Endothelial cell of umbilical vein (primary cell): Measurements from ENCODE around the gene CISD3. TPM values are rescaled to one million over a fixed set of nuclear protein-coding genes. Genes with fewer than 3 reads are reported as not detected.
"Not testable (repeated sequence)": the region's sequence is repeated elsewhere in the genome, so short reads cannot be mapped to it uniquely, and the experiment has no call there.

Experiments used
- BruUV-seq: library from RNA; stranded (reverse); fragments of 400-500 nt; replicated peaks from 2 replicates; lab custom pipeline; 2021; lab: Mats Ljungman, UMichigan
- CTCF ChIA-PET: fragments of 300-600, 350-600 bp; sonication (Branson Sonifier 250); formaldehyde crosslinking; loops from one replicate; lab custom pipeline; 2021; ENCODE audit warnings: antibody characterized with exemption, inconsistent platforms; lab: Charles Lee
- POLR2A ChIA-PET: fragments of 300-600, 350-600 bp; sonication (Branson Sonifier 250); formaldehyde crosslinking; loops from one replicate; lab custom pipeline; 2021; ENCODE audit warnings: antibody characterized with exemption, inconsistent platforms; lab: Charles Lee
- DNase-seq: peaks from one replicate; pipeline ENCODE4 v3.0.0-alpha.2; 2011; ENCODE audit warnings: low read depth, low spot score
- FAIRE-seq: peaks from 2 replicates; lab custom pipeline; 2011; peaks lifted over from hg19 to GRCh38; lab: Jason Lieb, UNC
- H2AFZ ChIP-seq: 2 replicates; pipeline ENCODE4 v1.6.0; 2012; ENCODE audit warnings: low read depth, low read length, control low read depth, inconsistent platforms
- H3K27ac ChIP-seq: 2 replicates; pipeline ENCODE4 v1.5.1; 2011; ENCODE audit warnings: low read depth, mild to moderate bottlenecking, control low read depth, low read length, moderate library complexity; ENCODE audit not compliant: insufficient read depth
- H3K27me3 ChIP-seq, 2 experiments: 2 replicates each; pipeline versions ENCODE4 v1.6.0 to v1.6.1; 2011; ENCODE audit warnings: low read length in 2 of 2, mixed read lengths in 1 of 2; ENCODE audit not compliant: control insufficient read depth in 2 of 2, insufficient read depth in 2 of 2
- H3K36me3 ChIP-seq, 2 experiments: 2 replicates in 1 of 2; 3 replicates in 1 of 2; pipeline ENCODE4 v1.5.1; 2011; ENCODE audit warnings: low read length in 2 of 2, mild to moderate bottlenecking in 1 of 2, moderate library complexity in 1 of 2; ENCODE audit not compliant: control insufficient read depth in 2 of 2, insufficient read depth in 2 of 2; ENCODE audit errors: extremely low read depth in 1 of 2
- H3K4me1 ChIP-seq: 3 replicates; pipeline ENCODE4 v1.5.1; 2011; ENCODE audit warnings: mild to moderate bottlenecking, low read length; ENCODE audit not compliant: control insufficient read depth, insufficient read depth; ENCODE audit errors: extremely low read depth
- H3K4me2 ChIP-seq: 2 replicates; pipeline ENCODE4 v1.6.1; 2011; ENCODE audit warnings: low read length, control low read depth, mixed read lengths; ENCODE audit not compliant: insufficient read depth
- H3K4me3 ChIP-seq, 3 experiments: fragments of 200-600 bp in 1 of 3; sonication (generic), shearing (Covaris generic) in 1 of 3; replicated peaks in 1 of 3; 2 replicates each; pipeline ENCODE4 v1.5.1; 2011 to 2016; ENCODE audit warnings: control low read depth in 3 of 3, low read length in 3 of 3, mild to moderate bottlenecking in 2 of 3, inconsistent platforms in 1 of 3, low read depth in 1 of 3, moderate library complexity in 1 of 3; ENCODE audit not compliant: insufficient read depth in 1 of 3
- H3K79me2 ChIP-seq: 2 replicates; pipeline ENCODE4 v1.6.0; 2012; ENCODE audit warnings: low read length, inconsistent platforms; ENCODE audit not compliant: control insufficient read depth, insufficient read depth
- H3K9ac ChIP-seq: replicated peaks from 2 replicates; pipeline ENCODE3; 2011; ENCODE audit warnings: low read length, control low read depth; ENCODE audit not compliant: insufficient read depth; ENCODE audit errors: extremely low read depth
- H3K9me1 ChIP-seq: replicated peaks from 3 replicates; pipeline ENCODE4 v1.6.0; 2011; ENCODE audit warnings: mild to moderate bottlenecking, low read length; ENCODE audit not compliant: control insufficient read depth, insufficient read depth; ENCODE audit errors: extremely low read depth
- H3K9me3 ChIP-seq: replicated peaks from 2 replicates; pipeline ENCODE4 v1.5.1; 2012; ENCODE audit warnings: low read length, inconsistent platforms; ENCODE audit not compliant: control insufficient read depth, insufficient read depth
- H4K20me1 ChIP-seq: replicated peaks from 2 replicates; pipeline ENCODE3; 2011; ENCODE audit warnings: mild to moderate bottlenecking, low read length; ENCODE audit not compliant: control insufficient read depth, insufficient read depth; ENCODE audit errors: extremely low read depth
- EZH2 ChIP-seq: IDR thresholded peaks from 2 replicates; pipeline ENCODE4 v1.6.1; 2012; ENCODE audit warnings: borderline replicate concordance, low read depth, mild to moderate bottlenecking, moderate library complexity, low read length, inconsistent platforms; ENCODE audit not compliant: severe bottlenecking
- FOS ChIP-seq: IDR thresholded peaks from 2 replicates; pipeline ENCODE4 v1.6.1; 2011; ENCODE audit warnings: mild to moderate bottlenecking, low read length, moderate library complexity, borderline replicate concordance; ENCODE audit not compliant: insufficient read depth
- GATA2 ChIP-seq: IDR thresholded peaks from 2 replicates; pipeline ENCODE4 v1.7.0; 2011; ENCODE audit warnings: low read depth, mild to moderate bottlenecking, moderate library complexity, mixed read lengths, low read length; ENCODE audit not compliant: insufficient read length, insufficient read depth
- JUN ChIP-seq: IDR thresholded peaks from 2 replicates; pipeline ENCODE4 v1.6.1; 2011; ENCODE audit warnings: borderline replicate concordance, low read depth; ENCODE audit not compliant: insufficient read length, insufficient read depth
- MYC ChIP-seq: IDR thresholded peaks from one replicate; pipeline ENCODE4 v1.6.1; 2011; ENCODE audit warnings: mild to moderate bottlenecking, low read depth, low read length
- POLR2A ChIP-seq: IDR thresholded peaks from 2 replicates; pipeline ENCODE4 v1.6.1; 2012; ENCODE audit warnings: low read depth, mild to moderate bottlenecking, control low read depth, low read length
- POLR2AphosphoS5 ChIP-seq: IDR thresholded peaks from 2 replicates; pipeline ENCODE4 v1.6.1; 2012; ENCODE audit warnings: low read depth, mild to moderate bottlenecking, control low read depth, low read length, moderate library complexity; ENCODE audit not compliant: insufficient read depth
- dilution Hi-C: fragments of 300-500 bp; cut with MboI; formaldehyde crosslinking; loops from one replicate; pipeline ENCODE4 v1.15.0; 2019; ENCODE audit warnings: low sequenced_read_pairs; ENCODE audit not compliant: extremely low pct_ligation_motif_present
- intact Hi-C: fragments of 100-400 bp; cut with micrococcal nuclease; formaldehyde crosslinking; loops from one replicate; pipeline ENCODE4 v1.10.0; 2022
- polyA plus RNA-seq, 4 experiments: library from polyadenylated mRNA; depleted of rRNA in 3 of 4; stranded (reverse) in 3 of 4; unstranded in 1 of 4; fragments of >200 nt; gene quantifications; 2 replicates each; pipeline versions ENCODE4 v1.2.1 to v1.2.3, GENCODE V29; 2011 to 2012; ENCODE audit warnings: missing spikeins in 1 of 4
- total RNA-seq: library from RNA; stranded (reverse); gene quantifications from 2 replicates; pipeline ENCODE4 v1.2.3, GENCODE V29; 2021
- TF ChIP-seq, protein P1 (sequence below): IDR thresholded peaks from 2 replicates; pipeline ENCODE4 v1.6.1; 2011; ENCODE audit not compliant: insufficient read depth, insufficient read length
- TF ChIP-seq, protein P2 (sequence below), 2 donors: IDR thresholded peaks; 1 replicate in 1 of 2; 2 replicates in 1 of 2; pipeline ENCODE4 v1.5.1; 2011; ENCODE audit warnings: low read length in 2 of 2, mild to moderate bottlenecking in 2 of 2, moderate library complexity in 2 of 2, control low read depth in 1 of 2, inconsistent platforms in 1 of 2, low read depth in 1 of 2; ENCODE audit not compliant: insufficient read depth in 1 of 2; ENCODE audit errors: extremely low read depth in 1 of 2

The CISD3 gene
- total and polyA plus RNA-seq, 2 donors (not counting 3 experiments of a cell fraction or from before 2014, with no cell fraction given): 8.7 to 23.7 TPM

DNA sequence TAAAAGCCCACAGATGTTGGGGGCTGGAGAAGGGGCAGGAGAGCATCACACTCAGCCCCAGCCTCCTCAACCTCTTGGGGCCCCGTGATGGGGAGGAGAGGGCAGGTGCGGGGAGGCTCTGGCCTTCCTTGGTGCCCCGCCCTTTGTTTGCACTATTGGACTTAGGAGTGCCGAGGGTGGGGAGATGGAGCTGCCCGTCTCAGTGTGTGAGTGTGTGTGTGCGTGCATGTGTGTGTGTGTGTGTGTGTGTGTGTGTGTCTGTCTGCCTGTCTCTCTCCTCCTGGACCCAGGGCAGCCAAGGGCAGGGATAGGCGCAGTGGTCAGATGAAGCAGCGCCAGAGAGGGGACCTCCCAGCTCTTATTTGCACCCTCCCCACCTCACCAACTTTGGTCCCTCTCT, 4.0 kb upstream of the CISD3 start:
- FAIRE-seq, H4K20me1 ChIP-seq, H3K27me3 ChIP-seq, DNase-seq, H3K36me3 ChIP-seq, H3K9me1 ChIP-seq, H3K9me3 ChIP-seq, H3K4me3 ChIP-seq, H2AFZ ChIP-seq, dilution Hi-C loops, H3K79me2 ChIP-seq, BruUV-seq, intact Hi-C loops, POLR2A ChIA-PET, H3K4me2 ChIP-seq, H3K9ac ChIP-seq, H3K27ac ChIP-seq, CTCF ChIA-PET: not testable (repeated sequence)
- H3K4me1 ChIP-seq: peaks cover 18% of the 10 kb centered on the region

DNA sequence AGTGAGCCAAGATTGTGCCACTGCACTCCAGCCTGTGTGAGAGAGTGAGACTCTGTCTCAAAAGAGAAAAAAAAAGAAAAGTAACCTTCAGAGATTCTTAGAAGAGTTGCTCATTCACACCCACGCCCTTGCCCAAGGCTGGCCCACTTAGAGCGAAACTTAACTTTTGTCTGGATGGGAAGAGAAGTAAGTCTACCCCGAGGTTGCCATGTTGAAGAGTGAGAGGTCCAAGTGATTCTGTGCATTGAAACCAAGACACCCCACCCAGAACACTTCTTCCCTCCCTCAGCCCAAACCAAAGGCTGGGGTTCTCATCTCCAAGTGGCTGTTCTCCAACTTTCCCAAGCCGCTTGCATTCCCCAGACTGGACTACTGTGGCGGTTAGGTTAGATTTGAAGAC, 2.4 kb upstream of the CISD3 start:
- dilution Hi-C loops: no loop called here
- POLR2A ChIA-PET: no interaction called here
- Histone ChIP-seq H3K36me3 (peaks cover 0 to 2% of the 10 kb centered on the region in 2 experiments), H3K9me1 (no peaks in the 10 kb centered on the region), H3K4me3 (no peak overlapping the region), H3K9me3 (no peaks in the 10 kb centered on the region), H3K27ac (no peak overlapping the region), H4K20me1 (no peaks in the 10 kb centered on the region), H3K9ac (no peak overlapping the region), H2AFZ (no peak overlapping the region), H3K79me2 (peaks cover 3% of the 10 kb centered on the region), H3K4me2 (no peak overlapping the region), H3K27me3 (no peaks in the 10 kb centered on the region), H3K4me1 (peaks cover 30% of the 10 kb centered on the region)
- FAIRE-seq (no peak), DNase-seq (no peak)
- no TSS peak for BruUV-seq
- TF ChIP-seq EZH2 (no peak), FOS (no peak), POLR2AphosphoS5 (no peak), JUN (no peak), POLR2A (no peak), GATA2 (no peak), MYC (no peak)
- TF ChIP-seq, protein P1, sequence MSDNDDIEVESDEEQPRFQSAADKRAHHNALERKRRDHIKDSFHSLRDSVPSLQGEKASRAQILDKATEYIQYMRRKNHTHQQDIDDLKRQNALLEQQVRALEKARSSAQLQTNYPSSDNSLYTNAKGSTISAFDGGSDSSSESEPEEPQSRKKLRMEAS: no peak
- TF ChIP-seq, protein P2, sequence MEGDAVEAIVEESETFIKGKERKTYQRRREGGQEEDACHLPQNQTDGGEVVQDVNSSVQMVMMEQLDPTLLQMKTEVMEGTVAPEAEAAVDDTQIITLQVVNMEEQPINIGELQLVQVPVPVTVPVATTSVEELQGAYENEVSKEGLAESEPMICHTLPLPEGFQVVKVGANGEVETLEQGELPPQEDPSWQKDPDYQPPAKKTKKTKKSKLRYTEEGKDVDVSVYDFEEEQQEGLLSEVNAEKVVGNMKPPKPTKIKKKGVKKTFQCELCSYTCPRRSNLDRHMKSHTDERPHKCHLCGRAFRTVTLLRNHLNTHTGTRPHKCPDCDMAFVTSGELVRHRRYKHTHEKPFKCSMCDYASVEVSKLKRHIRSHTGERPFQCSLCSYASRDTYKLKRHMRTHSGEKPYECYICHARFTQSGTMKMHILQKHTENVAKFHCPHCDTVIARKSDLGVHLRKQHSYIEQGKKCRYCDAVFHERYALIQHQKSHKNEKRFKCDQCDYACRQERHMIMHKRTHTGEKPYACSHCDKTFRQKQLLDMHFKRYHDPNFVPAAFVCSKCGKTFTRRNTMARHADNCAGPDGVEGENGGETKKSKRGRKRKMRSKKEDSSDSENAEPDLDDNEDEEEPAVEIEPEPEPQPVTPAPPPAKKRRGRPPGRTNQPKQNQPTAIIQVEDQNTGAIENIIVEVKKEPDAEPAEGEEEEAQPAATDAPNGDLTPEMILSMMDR (IDR thresholded peaks at IDR 0.05; ENCODE audit: extremely low read depth in 1 of 2, insufficient read depth in 1 of 2, low read depth in 1 of 2, low read length in 2 of 2): no peak
- intact Hi-C loops: no loop called here
- CTCF ChIA-PET: interaction anchor here (0.7 to 3.0 kb wide), 6 partner anchors 17 to 447 kb away, joined by 3 to 9 read pairs (median 4); partner anchors contain the start of gene PSMB3
